Naive thymus-derived CD8-positive, alpha-beta T cell (primary cell): ENCODE results near the gene TBC1D22A. TPM values are rescaled to one million over a fixed set of nuclear protein-coding genes. Genes with fewer than 3 reads are reported as not detected.
"Not testable (repeated sequence)": the region's sequence is repeated elsewhere in the genome, so short reads cannot be mapped to it uniquely, and the experiment has no call there.

Source experiments
- ATAC-seq, 2 donors: fragments of 150-1000 bp; cut with Tn5 transposase in 1 of 2; sonication (Bioruptor Pico), chemical (Tn5 transposase) in 1 of 2; 1 replicate in 1 of 2; 2 replicates in 1 of 2; pipeline ENCODE4 v1.10.0; 2021; ENCODE audit warnings: mild to moderate bottlenecking in 2 of 2, moderate library complexity in 2 of 2
- POLR2A ChIA-PET: fragments of 350-600 bp; sonication (Branson Sonifier 250); formaldehyde crosslinking; loops from one replicate; lab custom pipeline; 2021; ENCODE audit warnings: antibody characterized with exemption; lab: Charles Lee
- DNase-seq, 10 donors: peaks; one replicate each; pipeline versions ENCODE4 v3.0.0 to v3.0.0-alpha.2; 2020 to 2022
- H3K27ac Mint-ChIP-seq, 10 donors: one replicate each; pipeline ENCODE4 v1.8.0; 2020 to 2022; ENCODE audit warnings: mild to moderate bottlenecking in 10 of 10, mixed read lengths in 10 of 10, moderate library complexity in 4 of 10, inconsistent platforms in 1 of 10
- H3K27me3 Mint-ChIP-seq, 5 donors: one replicate each; pipeline ENCODE4 v1.8.0; 2021 to 2022; ENCODE audit warnings: mixed read lengths in 5 of 5
- H3K36me3 Mint-ChIP-seq, 3 donors: one replicate each; pipeline ENCODE4 v1.8.0; 2020 to 2022; ENCODE audit warnings: mixed read lengths in 3 of 3, mild to moderate bottlenecking in 2 of 3, inconsistent platforms in 1 of 3
- H3K4me1 Mint-ChIP-seq, 4 donors: one replicate each; pipeline ENCODE4 v1.8.0; 2021 to 2022; ENCODE audit warnings: mixed read lengths in 4 of 4
- H3K4me3 Mint-ChIP-seq, 10 donors: one replicate each; pipeline ENCODE4 v1.8.0; 2020 to 2022; ENCODE audit warnings: mild to moderate bottlenecking in 10 of 10, mixed read lengths in 10 of 10, moderate library complexity in 6 of 10, inconsistent platforms in 1 of 10
- H3K9me3 Mint-ChIP-seq, 9 donors: one replicate each; pipeline ENCODE4 v1.8.0; 2020 to 2022; ENCODE audit warnings: mixed read lengths in 9 of 9, mild to moderate bottlenecking in 3 of 9, inconsistent platforms in 1 of 9, moderate library complexity in 1 of 9
- polyA plus RNA-seq, 3 donors: library from polyadenylated mRNA; unstranded; fragments of 300-500 nt; fragmentation: Illumina TruSeq; gene quantifications; one replicate each; pipeline ENCODE4 v1.2.3, GENCODE V29; 2021
- total RNA-seq, 8 experiments: library from RNA in 2 of 8; stranded (reverse) in 2 of 8; gene quantifications; one replicate each; pipeline ENCODE4 v1.2.3 and lab custom pipeline; 2021 to 2026

The TBC1D22A gene
- total and polyA plus RNA-seq, 5 experiments from 2014 or later: 23.0 to 57.2 (median 24.6) TPM

- H3K9me3 Mint-ChIP-seq, H3K4me1 Mint-ChIP-seq, H3K27me3 Mint-ChIP-seq, POLR2A ChIA-PET, H3K27ac Mint-ChIP-seq, ATAC-seq, H3K4me3 Mint-ChIP-seq, DNase-seq: not testable (repeated sequence)
- H3K36me3 Mint-ChIP-seq: peaks cover 0 to 33% (median 25%) of the 10 kb centered on the region in 3 donors
These were observed 405.5 kb downstream of the TBC1D22A start for GRCh38 chr22:47167921-47168320.

GRCh38 chr22:47168441-47168840 is 406.0 kb downstream of the TBC1D22A start:
- H3K4me3 Mint-ChIP-seq: no peak overlapping the region
- H3K36me3 Mint-ChIP-seq: peaks cover 0 to 34% (median 26%) of the 10 kb centered on the region in 3 donors
- POLR2A ChIA-PET: no interaction called here
- H3K4me1 Mint-ChIP-seq: peaks cover 0 to 3% (median 1%) of the 10 kb centered on the region in 4 donors
- H3K27me3 Mint-ChIP-seq: no peaks in the 10 kb centered on the region
- ATAC-seq (no peak), DNase-seq (no peak)
- no peak overlapping the region for H3K27ac Mint-ChIP-seq
- H3K9me3 Mint-ChIP-seq: peaks cover 0 to 4% (median 0%) of the 10 kb centered on the region in 9 donors

- POLR2A ChIA-PET: no interaction called here
- H3K9me3 Mint-ChIP-seq: peaks cover 0 to 6% (median 0%) of the 10 kb centered on the region in 9 donors
- no peaks in the 10 kb centered on the region for H3K27me3 Mint-ChIP-seq
- H3K36me3 Mint-ChIP-seq: peaks cover 0 to 40% (median 33%) of the 10 kb centered on the region in 3 donors
- H3K4me3 Mint-ChIP-seq: no peak overlapping the region
- ATAC-seq (no peak), DNase-seq (peak in 1 of 10 donors; percentile 53)
- peaks cover 0 to 3% (median 1%) of the 10 kb centered on the region in 4 donors for H3K4me1 Mint-ChIP-seq
- H3K27ac Mint-ChIP-seq: no peak overlapping the region
These were observed 406.7 kb downstream of the TBC1D22A start for GRCh38 chr22:47168900-47169800.

GRCh38 chr22:47169801-47170140 is 407.3 kb downstream of the TBC1D22A start:
- Mint-ChIP-seq H3K4me3 (no peak overlapping the region), H3K27ac (no peak overlapping the region), H3K9me3 (peaks cover 0 to 6% (median 0%) of the 10 kb centered on the region in 9 donors), H3K4me1 (peaks cover 0 to 3% (median 1%) of the 10 kb centered on the region in 4 donors), H3K36me3 (peaks cover 0 to 43% (median 37%) of the 10 kb centered on the region in 3 donors), H3K27me3 (no peaks in the 10 kb centered on the region)
- ATAC-seq: no peak
- DNase-seq: peak in 1 of 10 donors; percentile 36
- POLR2A ChIA-PET: no interaction called here

- peak in 1 of 10 donors; percentile 46 for DNase-seq
- POLR2A ChIA-PET, ATAC-seq, H3K27me3 Mint-ChIP-seq, H3K4me1 Mint-ChIP-seq, H3K4me3 Mint-ChIP-seq: not testable (repeated sequence)
- Mint-ChIP-seq H3K9me3 (peaks cover 0 to 10% (median 0%) of the 10 kb centered on the region in 9 donors), H3K27ac (peak overlapping the region in 1 of 10 donors; percentile 55), H3K36me3 (peaks cover 0 to 50% (median 45%) of the 10 kb centered on the region in 3 donors)
These were observed 408.3 kb downstream of the TBC1D22A start for GRCh38 chr22:47170511-47171440.

- peaks cover 0 to 3% (median 0%) of the 10 kb centered on the region in 4 donors for H3K4me1 Mint-ChIP-seq
- peak in 1 of 10 donors; percentile 52 for DNase-seq
- ATAC-seq: no peak
- POLR2A ChIA-PET: no interaction called here
- H3K9me3 Mint-ChIP-seq: peaks cover 0 to 10% (median 0%) of the 10 kb centered on the region in 9 donors
- no peaks in the 10 kb centered on the region for H3K27me3 Mint-ChIP-seq
- H3K27ac Mint-ChIP-seq: peak overlapping the region in 1 of 10 donors; percentile 19
- H3K36me3 Mint-ChIP-seq: peaks cover 0 to 48% (median 42%) of the 10 kb centered on the region in 3 donors
- no peak overlapping the region for H3K4me3 Mint-ChIP-seq
These were observed 409.2 kb downstream of the TBC1D22A start for GRCh38 chr22:47171441-47172221.

GRCh38 chr22:47172771-47173534 is 410.5 kb downstream of the TBC1D22A start:
- peaks cover 0 to 47% (median 43%) of the 10 kb centered on the region in 3 donors for H3K36me3 Mint-ChIP-seq

GRCh38 chr22:47173535-47174021 is 411.1 kb downstream of the TBC1D22A start:
- DNase-seq: peak in 1 of 10 donors; percentile 53
- POLR2A ChIA-PET: no interaction called here
- no peak for ATAC-seq
- Mint-ChIP-seq H3K36me3 (peaks cover 6 to 52% (median 42%) of the 10 kb centered on the region in 3 donors), H3K9me3 (peaks cover 0 to 24% (median 6%) of the 10 kb centered on the region in 9 donors), H3K4me1 (peaks cover 0 to 1% (median 0%) of the 10 kb centered on the region in 4 donors), H3K27ac (peak overlapping the region in 1 of 10 donors; percentile 71), H3K4me3 (no peak overlapping the region), H3K27me3 (no peaks in the 10 kb centered on the region)

More at GRCh38 chr22:47172771-47173534, 410.5 kb downstream of the TBC1D22A start:
- H3K27ac Mint-ChIP-seq: no peak overlapping the region
- POLR2A ChIA-PET: no interaction called here
- peak in 1 of 10 donors; percentile 38 for DNase-seq
- no peaks in the 10 kb centered on the region for H3K27me3 Mint-ChIP-seq
- ATAC-seq: no peak
- H3K4me1 Mint-ChIP-seq: peaks cover 0 to 2% (median 0%) of the 10 kb centered on the region in 4 donors
- peaks cover 0 to 18% (median 0%) of the 10 kb centered on the region in 9 donors for H3K9me3 Mint-ChIP-seq
- no peak overlapping the region for H3K4me3 Mint-ChIP-seq

- POLR2A ChIA-PET: no interaction called here
- Mint-ChIP-seq H3K9me3 (peaks cover 0 to 29% (median 6%) of the 10 kb centered on the region in 9 donors), H3K4me3 (no peak overlapping the region), H3K4me1 (peaks cover 0 to 1% (median 0%) of the 10 kb centered on the region in 4 donors), H3K36me3 (peaks cover 11 to 55% (median 45%) of the 10 kb centered on the region in 3 donors), H3K27ac (no peak overlapping the region), H3K27me3 (no peaks in the 10 kb centered on the region)
- no peak for ATAC-seq
- DNase-seq: peak in 1 of 10 donors; percentile 40
These were observed 411.6 kb downstream of the TBC1D22A start for GRCh38 chr22:47174096-47174495.

- no peaks in the 10 kb centered on the region for H3K27me3 Mint-ChIP-seq
- POLR2A ChIA-PET: no interaction called here
- H3K9me3 Mint-ChIP-seq: peaks cover 0 to 35% (median 6%) of the 10 kb centered on the region in 9 donors
- peaks cover 13 to 51% (median 43%) of the 10 kb centered on the region in 3 donors for H3K36me3 Mint-ChIP-seq
- DNase-seq (peak in 1 of 10 donors; percentile 55), ATAC-seq (no peak)
- H3K4me1 Mint-ChIP-seq: peaks cover 0 to 1% (median 0%) of the 10 kb centered on the region in 4 donors
- no peak overlapping the region for H3K4me3 Mint-ChIP-seq
- H3K27ac Mint-ChIP-seq: peak overlapping the region in 1 of 10 donors; percentile 56
These were observed 412.2 kb downstream of the TBC1D22A start for GRCh38 chr22:47174671-47175112.
